Osteoblast (primary cell): ENCODE results near the gene BHMT2. TPM values are rescaled to one million over a fixed set of nuclear protein-coding genes. Genes with fewer than 3 reads are reported as not detected.
A peak's percentile ranks its signal among the peaks of the same experiment; 100 is the strongest.

Experiments used
- DNase-seq: peaks from one replicate; pipeline ENCODE4 v3.0.0; 2011; ENCODE audit warnings: low spot score, mixed read lengths; ENCODE audit not compliant: insufficient read length; ENCODE audit errors: missing footprints
- H2AFZ ChIP-seq: 2 replicates; pipeline ENCODE4 v1.6.0; 2011; ENCODE audit warnings: mild to moderate bottlenecking, low read length
- H3K27ac ChIP-seq: 2 replicates; pipeline ENCODE4 v1.5.1; 2011; ENCODE audit warnings: mild to moderate bottlenecking, low read depth, low read length, moderate library complexity
- H3K27me3 ChIP-seq: 2 replicates; pipeline ENCODE4 v1.6.0; 2012; ENCODE audit warnings: mild to moderate bottlenecking, control low read depth, inconsistent platforms, low read length, moderate library complexity; ENCODE audit not compliant: insufficient read depth
- H3K36me3 ChIP-seq: 2 replicates; pipeline ENCODE4 v1.5.1; 2011; ENCODE audit warnings: mild to moderate bottlenecking, low read length, control low read depth, moderate library complexity; ENCODE audit not compliant: insufficient read depth
- H3K4me1 ChIP-seq: 2 replicates; pipeline ENCODE4 v1.5.1; 2011; ENCODE audit warnings: mild to moderate bottlenecking, low read length, control low read depth, moderate library complexity; ENCODE audit not compliant: insufficient read depth
- H3K4me2 ChIP-seq: 2 replicates; pipeline ENCODE4 v1.6.0; 2011; ENCODE audit warnings: mild to moderate bottlenecking, low read length; ENCODE audit not compliant: insufficient read depth
- H3K4me3 ChIP-seq: fragments of 200-600 bp; sonication (generic); 3 replicates; pipeline ENCODE4 v1.5.1; 2012; ENCODE audit warnings: mild to moderate bottlenecking, low read length, inconsistent platforms; ENCODE audit not compliant: insufficient read depth
- H3K79me2 ChIP-seq: 2 replicates; pipeline ENCODE4 v1.6.0; 2012; ENCODE audit warnings: mild to moderate bottlenecking, low read length, control low read depth, inconsistent platforms; ENCODE audit not compliant: insufficient read depth
- H3K9me3 ChIP-seq: 2 replicates; pipeline ENCODE4 v1.5.1; 2011; ENCODE audit warnings: low read depth, low read length, control low read depth
- H4K20me1 ChIP-seq: 2 replicates; pipeline ENCODE4 v1.6.0; 2012; ENCODE audit warnings: mild to moderate bottlenecking, low read length, control low read depth; ENCODE audit not compliant: insufficient read depth
- CTCF ChIP-seq: IDR thresholded peaks from 2 replicates; pipeline ENCODE4 v1.5.1; 2011; ENCODE audit warnings: mild to moderate bottlenecking, low read depth, low read length, moderate library complexity; ENCODE audit errors: extremely low read depth
- total RNA-seq: library from RNA; depleted of rRNA; stranded (reverse); fragments of >200 nt; gene quantifications from 2 replicates; pipeline ENCODE4 v1.2.3, GENCODE V29; 2012

Gene BHMT2
- total RNA-seq, 1 donor: 8.3 TPM

- H3K36me3 ChIP-seq: no peaks in the 10 kb centered on the region
- no peaks in the 10 kb centered on the region for H3K4me1 ChIP-seq
- H3K4me3 ChIP-seq: no peak overlapping the region
- H3K27ac ChIP-seq: no peak overlapping the region
- H3K27me3 ChIP-seq: peaks cover 12% of the 10 kb centered on the region
- TF ChIP-seq CTCF: no peak
- no peak for DNase-seq
- no peak overlapping the region for H2AFZ ChIP-seq
- no peaks in the 10 kb centered on the region for H3K9me3 ChIP-seq
- H4K20me1 ChIP-seq: no peaks in the 10 kb centered on the region
- H3K79me2 ChIP-seq: no peaks in the 10 kb centered on the region
- H3K4me2 ChIP-seq: no peak overlapping the region
Observed at GRCh38 chr5:79030663-79031484, 38.7 kb upstream of the BHMT2 start.

- no peaks in the 10 kb centered on the region for H4K20me1 ChIP-seq
Observed at GRCh38 chr5:79031485-79031867, 38.1 kb upstream of the BHMT2 start.

GRCh38 chr5:79032031-79032695, 37.4 kb upstream of the BHMT2 start:
- no peak overlapping the region for H2AFZ ChIP-seq
- no peak overlapping the region for H3K4me2 ChIP-seq
- peaks cover 3% of the 10 kb centered on the region for H3K27me3 ChIP-seq
- no peaks in the 10 kb centered on the region for H3K4me1 ChIP-seq
- no peaks in the 10 kb centered on the region for H4K20me1 ChIP-seq
- no peaks in the 10 kb centered on the region for H3K36me3 ChIP-seq
- no peaks in the 10 kb centered on the region for H3K9me3 ChIP-seq
- peak; percentile 30 for DNase-seq
- no peak overlapping the region for H3K27ac ChIP-seq
- H3K79me2 ChIP-seq: no peaks in the 10 kb centered on the region
- no peak for TF ChIP-seq CTCF
- no peak overlapping the region for H3K4me3 ChIP-seq

More at GRCh38 chr5:79031485-79031867, 38.1 kb upstream of the BHMT2 start:
- Histone ChIP-seq H3K4me1 (no peaks in the 10 kb centered on the region), H3K9me3 (no peaks in the 10 kb centered on the region), H3K4me2 (no peak overlapping the region), H3K4me3 (no peak overlapping the region), H3K27me3 (peaks cover 9% of the 10 kb centered on the region), H2AFZ (no peak overlapping the region), H3K36me3 (no peaks in the 10 kb centered on the region), H3K79me2 (no peaks in the 10 kb centered on the region), H3K27ac (no peak overlapping the region)
- TF ChIP-seq CTCF: no peak
- no peak for DNase-seq

GRCh38 chr5:79032782-79033181, 36.8 kb upstream of the BHMT2 start:
- Histone ChIP-seq H3K4me2 (no peak overlapping the region), H3K27me3 (no peaks in the 10 kb centered on the region), H3K27ac (no peak overlapping the region), H4K20me1 (no peaks in the 10 kb centered on the region), H2AFZ (no peak overlapping the region), H3K36me3 (no peaks in the 10 kb centered on the region), H3K79me2 (no peaks in the 10 kb centered on the region), H3K4me3 (no peak overlapping the region), H3K9me3 (no peaks in the 10 kb centered on the region), H3K4me1 (no peaks in the 10 kb centered on the region)
- DNase-seq: no peak
- TF ChIP-seq CTCF: no peak
